Fibroblast of peridontal ligament (primary cell): ENCODE data around the gene EPC2.
"Not testable (repeated sequence)": the region's sequence is repeated elsewhere in the genome, so short reads cannot be mapped to it uniquely, and the experiment has no call there.

Experiments used
- DNase-seq: peaks from one replicate; pipeline ENCODE4 v3.0.0-alpha.2; 2010; ENCODE audit errors: extremely low read depth

Gene EPC2

GRCh38 chr2:148640767-148641166 lies 3.8 kb upstream of the EPC2 start:
- DNase-seq: peak; percentile 63

DNA sequence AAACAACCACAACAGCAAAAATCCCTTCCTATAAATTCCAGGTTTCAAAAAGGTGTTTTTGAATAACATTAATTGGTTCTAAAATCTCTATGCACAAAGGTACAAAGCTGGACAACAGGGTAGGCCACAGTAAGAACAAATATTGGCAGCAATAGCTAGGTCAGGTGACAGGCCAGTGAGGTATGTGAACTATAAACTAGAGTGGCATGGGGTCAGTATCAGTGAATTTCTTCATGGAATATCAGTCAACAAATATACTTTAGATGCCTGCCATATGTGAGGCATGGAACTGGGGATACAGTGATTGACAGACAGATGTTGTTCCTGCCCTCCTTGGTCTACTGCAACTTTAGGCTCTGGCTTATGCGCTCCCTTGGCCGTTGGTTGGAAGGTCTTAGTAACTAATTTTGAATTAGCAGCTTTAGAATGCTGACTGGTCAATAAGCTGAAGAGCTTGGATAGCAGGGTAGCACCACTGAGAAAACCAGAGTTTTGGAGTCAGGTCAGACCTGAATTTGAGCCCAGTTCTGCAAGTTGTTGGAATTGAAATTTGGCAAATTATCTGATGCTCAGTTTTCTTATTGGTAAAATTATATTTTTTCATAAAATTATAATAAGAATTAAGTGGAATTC lies 2.3 kb upstream of the EPC2 start:
- DNase-seq: no peak

GRCh38 chr2:148642891-148643416 lies 1.6 kb upstream of the EPC2 start:
- no peak for DNase-seq

GRCh38 chr2:148643421-148643820 lies 1.1 kb upstream of the EPC2 start:
- no peak for DNase-seq

GRCh38 chr2:148644883-148645538 lies 460 bp downstream of the EPC2 start:
- DNase-seq: peak; percentile 90

DNA sequence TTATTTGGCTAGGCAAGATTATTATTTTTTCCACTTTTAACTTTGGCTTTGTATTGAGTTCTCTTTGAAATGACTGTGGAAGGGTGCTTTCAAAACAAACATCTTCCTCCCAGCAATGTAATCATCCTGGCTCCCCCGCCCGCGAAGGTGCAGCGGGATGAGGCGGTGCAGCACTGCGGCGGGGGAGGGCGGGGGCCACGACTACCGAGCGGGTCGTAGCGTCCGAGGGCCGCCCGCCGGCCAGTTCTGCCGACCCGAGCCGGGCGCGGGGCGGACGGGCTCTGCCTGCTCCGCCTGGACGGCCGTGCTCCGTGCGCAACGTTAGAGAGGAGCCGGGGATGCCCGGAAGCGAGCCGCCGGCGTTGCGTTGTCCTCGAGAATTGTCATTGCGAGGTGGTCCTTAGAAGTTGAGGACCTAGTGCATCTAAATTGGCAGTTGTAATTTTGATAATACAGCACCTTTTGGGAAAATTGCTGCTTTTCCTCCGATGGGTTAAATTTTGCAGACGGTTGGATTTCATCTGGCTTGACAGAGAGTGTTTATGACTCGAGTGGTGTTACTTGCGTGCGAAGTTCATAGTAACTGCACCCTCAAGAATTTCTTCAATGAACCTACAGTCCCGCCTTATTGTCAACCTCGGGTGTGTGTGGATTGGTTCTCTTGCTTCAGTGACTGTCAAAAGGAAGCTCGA lies 1.1 kb downstream of the EPC2 start:
- peak; percentile 89 for DNase-seq

- no peak for DNase-seq
Measured at GRCh38 chr2:148646231-148646559, 1.6 kb downstream of the EPC2 start.

DNA sequence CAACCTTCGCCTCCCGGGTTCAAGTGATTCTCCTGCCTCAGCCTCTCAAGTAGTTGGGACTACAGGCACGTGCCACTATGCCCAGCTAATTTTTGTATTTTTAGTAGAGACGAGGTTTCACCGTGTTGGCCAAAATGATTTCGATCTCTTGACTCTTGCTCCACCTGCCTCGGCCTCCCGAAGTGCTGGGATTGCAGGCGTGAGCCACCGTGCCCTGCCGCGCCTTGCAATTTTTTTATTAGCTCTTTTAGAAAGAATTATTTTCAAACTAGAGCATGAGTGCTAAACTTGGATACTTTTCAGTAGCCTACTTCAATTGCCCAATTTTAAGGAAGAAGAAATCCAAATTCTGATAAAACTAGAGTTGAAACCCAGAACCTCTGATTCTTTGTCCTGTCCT lies 3.2 kb downstream of the EPC2 start:
- not testable (repeated sequence) for DNase-seq

DNA sequence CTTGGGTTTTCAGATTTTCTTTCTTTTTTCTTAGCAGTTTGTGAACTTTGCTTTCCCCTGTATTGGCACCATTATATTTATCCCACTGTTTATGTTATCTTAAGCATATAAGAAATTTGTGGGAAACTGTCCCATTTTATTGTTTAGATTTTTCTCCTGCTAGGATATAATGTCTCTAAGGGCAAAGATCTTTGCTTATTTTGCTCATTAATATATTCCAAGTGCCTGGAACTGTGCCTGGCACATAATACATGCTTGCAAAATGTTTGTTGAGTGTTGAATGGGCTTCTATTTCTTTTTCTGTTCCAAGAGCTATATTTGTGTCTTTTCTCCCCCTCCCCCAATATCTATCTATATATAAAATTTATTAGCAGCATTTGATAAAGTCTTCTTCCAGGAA lies 5.4 kb downstream of the EPC2 start:
- no peak for DNase-seq

- DNase-seq: no peak
Measured at GRCh38 chr2:148650881-148651280, 6.3 kb downstream of the EPC2 start.

DNA sequence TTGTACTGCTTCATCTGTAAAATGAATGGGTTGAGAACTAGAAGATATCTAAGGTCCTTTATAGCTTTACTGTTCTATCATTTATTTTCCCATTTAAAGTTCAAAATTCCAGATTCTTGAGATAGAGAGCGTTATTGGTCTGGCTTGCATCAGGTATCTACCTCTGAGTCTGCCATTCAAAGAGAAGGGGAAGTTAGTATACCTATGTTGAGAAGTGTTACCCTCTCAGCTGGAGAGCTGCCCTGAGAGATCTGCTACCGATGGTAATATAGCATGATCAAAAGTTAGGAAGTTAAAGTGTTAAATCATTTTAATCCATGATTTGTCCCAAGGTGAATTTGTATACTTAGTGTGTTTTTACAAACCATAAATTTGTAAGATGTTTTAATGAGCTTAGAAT lies 7.4 kb downstream of the EPC2 start:
- DNase-seq: no peak

- DNase-seq: no peak
Measured at GRCh38 chr2:148653437-148653836, 8.9 kb downstream of the EPC2 start.

GRCh38 chr2:148654435-148654834 lies 9.9 kb downstream of the EPC2 start:
- no peak for DNase-seq

- no peak for DNase-seq
Measured at GRCh38 chr2:148656516-148656915, 12.0 kb downstream of the EPC2 start.

DNA sequence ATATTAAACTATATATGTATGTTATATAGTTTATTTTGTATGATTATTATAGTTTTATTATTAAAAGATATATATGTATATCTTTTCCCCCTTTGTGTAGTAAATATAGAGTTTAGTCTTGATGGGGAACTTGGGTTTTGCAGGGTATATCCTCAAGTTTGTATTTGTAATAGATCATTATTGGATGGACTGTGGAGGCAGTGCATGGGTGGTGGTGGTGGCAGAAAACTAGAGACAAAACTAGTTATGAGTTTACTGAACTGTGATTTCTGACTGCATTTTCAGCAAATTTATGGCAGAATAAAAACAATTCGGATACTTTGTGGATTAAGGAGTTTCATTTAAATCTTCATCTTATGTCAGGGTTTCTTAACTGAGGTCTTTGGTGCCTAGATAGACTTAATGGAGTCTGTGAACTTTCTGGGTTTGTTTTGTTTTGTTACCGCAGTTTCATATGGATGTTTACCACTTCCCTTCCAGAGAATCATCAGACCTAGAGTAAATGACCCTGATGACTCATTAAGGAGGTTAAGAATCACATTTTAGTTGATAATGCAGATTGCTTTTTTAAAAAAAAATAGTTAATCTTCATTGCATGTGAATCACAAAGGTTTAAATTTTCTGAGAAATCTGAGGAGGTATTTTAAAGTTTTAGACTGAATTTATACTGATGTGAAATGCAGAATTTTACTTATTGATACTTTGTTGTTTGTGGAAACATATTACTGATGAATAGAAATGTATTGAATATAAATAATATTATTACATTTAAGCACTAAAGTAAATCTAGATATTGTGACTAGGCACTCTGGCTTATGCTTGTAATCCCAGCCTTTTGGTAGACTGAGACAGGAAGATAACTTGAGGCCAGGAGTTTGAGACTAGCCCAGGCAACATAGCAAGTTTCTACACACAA lies 14.5 kb downstream of the EPC2 start:
- peak; percentile 55 for DNase-seq

- no peak for DNase-seq
Measured at GRCh38 chr2:148660999-148661398, 16.4 kb downstream of the EPC2 start.

- not testable (repeated sequence) for DNase-seq
Measured at GRCh38 chr2:148662332-148662731, 17.8 kb downstream of the EPC2 start.

DNA sequence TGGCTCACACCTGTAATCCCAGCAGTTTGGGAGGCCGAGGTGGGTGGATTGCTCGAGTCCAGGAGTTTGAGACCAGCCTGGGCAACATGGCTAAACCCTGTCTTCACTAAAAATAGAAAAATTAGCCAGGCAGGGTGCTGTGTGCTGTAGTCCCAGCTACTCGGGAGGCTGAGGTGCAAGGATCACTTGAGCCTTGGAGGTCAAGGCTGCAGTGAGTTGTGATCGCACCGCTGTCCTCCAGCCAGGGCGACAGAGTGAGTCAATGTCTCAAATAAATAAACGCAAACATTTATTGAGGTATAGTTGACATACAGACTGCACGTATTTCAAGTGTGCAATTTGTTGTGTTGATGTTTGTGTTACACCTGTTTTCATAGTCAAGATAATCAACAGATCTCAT lies 19.7 kb downstream of the EPC2 start:
- no peak for DNase-seq

GRCh38 chr2:148666555-148666954 lies 22.0 kb downstream of the EPC2 start:
- no peak for DNase-seq

DNA sequence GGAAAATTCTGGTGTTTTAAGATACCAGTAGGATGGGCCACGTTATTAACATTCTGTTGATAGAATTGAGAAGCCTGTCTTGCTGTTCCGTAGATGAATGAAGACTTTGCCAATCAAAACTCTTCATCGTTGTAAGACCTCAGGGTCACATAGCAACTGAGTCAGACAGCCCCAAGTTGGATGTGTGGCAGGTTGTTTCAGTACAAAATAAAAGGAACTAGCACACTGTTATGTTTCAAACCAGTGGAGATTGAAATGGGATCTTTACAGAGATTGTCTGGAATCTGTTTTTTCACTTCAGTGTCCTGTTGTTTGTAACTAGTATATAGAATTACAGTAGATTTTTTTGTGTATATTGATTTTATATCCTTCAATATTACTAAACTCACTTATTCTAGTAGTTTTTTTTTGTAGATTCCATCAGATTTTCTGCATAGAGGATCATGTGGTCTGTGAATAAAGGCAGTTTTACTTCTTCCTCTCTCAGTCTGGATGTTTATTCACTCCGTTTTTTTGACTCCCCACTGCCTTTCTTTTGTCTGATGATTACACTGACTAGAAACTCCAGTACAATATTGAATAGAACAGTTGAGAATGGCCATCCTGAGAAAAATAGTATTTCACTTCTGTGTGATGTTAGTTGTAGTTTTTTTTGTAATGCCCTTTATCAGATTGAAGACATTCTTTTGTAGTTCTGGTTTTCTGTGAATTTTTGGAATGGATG lies 22.7 kb downstream of the EPC2 start:
- no peak for DNase-seq

DNA sequence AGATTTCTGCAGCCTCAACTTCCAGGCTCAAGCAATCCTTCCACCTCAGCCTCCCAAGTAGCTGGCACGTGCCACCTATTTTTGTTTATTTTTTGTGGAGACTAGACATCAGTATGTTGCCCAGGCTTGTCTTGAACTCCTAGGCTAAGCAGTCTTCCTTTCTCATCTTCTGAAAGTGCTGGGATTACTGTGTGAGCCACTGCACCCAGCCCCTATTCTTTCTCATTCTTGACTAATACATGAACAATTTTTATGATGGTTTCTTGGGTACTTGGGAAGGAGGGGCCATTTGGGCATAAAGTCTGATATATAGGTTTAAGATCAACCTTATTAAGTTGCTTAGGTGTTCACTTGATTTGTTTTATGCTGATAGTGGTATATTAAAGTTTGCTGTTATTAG lies 26.2 kb downstream of the EPC2 start:
- DNase-seq: no peak
